ENCODE results near the gene BCL2. TPM values are rescaled to one million over a fixed set of nuclear protein-coding genes. Genes with fewer than 3 reads are reported as not detected.

Gene BCL2
- total RNA-seq, 1 experiment from 2014 or later = 2.5 TPM

GRCh38 chr18:63141778-63142176 is 177.8 kb downstream of the BCL2 start:
- POLR2A ChIA-PET = no interaction called here
- no peaks in the 10 kb centered on the region for H4K20me1 ChIP-seq (ENCODE audit: insufficient read depth)
- RAD21 ChIA-PET (ENCODE audit: low non-redundant PET in 1 of 2, low total read pairs in 2 of 2, uncharacterized antibody in 2 of 2, unreplicated experiment in 2 of 2) = no interaction called here
- H3K4me3 ChIP-seq (replicated peaks in 1 of 2; ENCODE audit: low read depth in 1 of 2, low read length in 2 of 2) = no peak overlapping the region
- no peak overlapping the region for H3K4me2 ChIP-seq (ENCODE audit: low read length)
- intact Hi-C loops (cut with micrococcal nuclease) = no loop called here
- H3K79me2 ChIP-seq (ENCODE audit: insufficient read depth, low read length) = no peaks in the 10 kb centered on the region
- H3K27me3 ChIP-seq (ENCODE audit: insufficient read depth, low read length) = peaks cover 2% of the 10 kb centered on the region; the same call in 1 of the 2 replicates
- H3K9me2 ChIP-seq (ENCODE audit: insufficient read depth) = no peaks in the 10 kb centered on the region
- H3K9ac ChIP-seq (ENCODE audit: low read length) = no peak overlapping the region
- CTCF ChIA-PET = no interaction called here
- no peaks in the 10 kb centered on the region for H3K4me1 ChIP-seq (ENCODE audit: control insufficient read depth in 1 of 2, insufficient read depth in 2 of 2, low read length in 2 of 2)
- no peaks in the 10 kb centered on the region for H3K9me3 ChIP-seq (ENCODE audit: control insufficient read depth in 1 of 2, insufficient read depth in 1 of 2, low read depth in 1 of 2, low read length in 2 of 2)
- no TSS peak for BruUV-seq (replicated peaks)
- H3K36me3 ChIP-seq (ENCODE audit: control insufficient read depth in 1 of 2, insufficient read depth in 2 of 2, low read length in 2 of 2) = no peaks in the 10 kb centered on the region
- H2AFZ ChIP-seq (ENCODE audit: low read depth, low read length, poor library complexity, severe bottlenecking) = no peak overlapping the region
- ATAC-seq (no peak), DNase-seq (ENCODE audit: low read depth, low spot score) (no peak)
- no peak for TF ChIP-seq RAD21 (IDR thresholded peaks at IDR 0.05; ENCODE audit: low read depth)
- no peak for TF ChIP-seq TCF7L2 (IDR thresholded peaks at IDR 0.05; ENCODE audit: borderline replicate concordance, extremely low read depth, insufficient read depth, insufficient read length)
- TF ChIP-seq CBX3 (IDR thresholded peaks at IDR 0.05; ENCODE audit: low read depth) = no peak
- TF ChIP-seq ATF3 (IDR thresholded peaks at IDR 0.05) = no peak
- no peak for TF ChIP-seq EZH2 (IDR thresholded peaks at IDR 0.05)
- TF ChIP-seq JUND (IDR thresholded peaks at IDR 0.05) = no peak
- TF ChIP-seq CTCF (IDR thresholded peaks at IDR 0.05 in 2 of 3, conservative IDR thresholded peaks at IDR 0.05 in 1 of 3; ENCODE audit: borderline replicate concordance in 1 of 3, insufficient read depth in 1 of 3, low read depth in 2 of 3, low read length in 2 of 3) = no peak
- no peak for TF ChIP-seq SIN3A (IDR thresholded peaks at IDR 0.05; ENCODE audit: low read depth)
- no peak for TF ChIP-seq FOSL1 (IDR thresholded peaks at IDR 0.05; ENCODE audit: low read depth)
- TF ChIP-seq EZH2phosphoT487 (IDR thresholded peaks at IDR 0.05; ENCODE audit: borderline replicate concordance) = no peak
- no peak for TF ChIP-seq ELF1 (IDR thresholded peaks at IDR 0.05; ENCODE audit: borderline replicate concordance, low read depth)
- TF ChIP-seq SRF (IDR thresholded peaks at IDR 0.05; ENCODE audit: low read depth) = no peak
- no peak for TF ChIP-seq REST (IDR thresholded peaks at IDR 0.05; ENCODE audit: low read depth)
- no peak for TF ChIP-seq ZFX (IDR thresholded peaks at IDR 0.05)
- TF ChIP-seq MAX (IDR thresholded peaks at IDR 0.05) = no peak
- no peak for TF ChIP-seq SP1 (IDR thresholded peaks at IDR 0.05; ENCODE audit: low read depth)
- no peak for TF ChIP-seq YY1 (IDR thresholded peaks at IDR 0.05; ENCODE audit: extremely low read depth, insufficient replicate concordance, low read depth, low read length)
- no peak overlapping the region for H3K27ac ChIP-seq (ENCODE audit: low read depth, low read length)
